ENCODE results near the gene NCMAP.

DNA sequence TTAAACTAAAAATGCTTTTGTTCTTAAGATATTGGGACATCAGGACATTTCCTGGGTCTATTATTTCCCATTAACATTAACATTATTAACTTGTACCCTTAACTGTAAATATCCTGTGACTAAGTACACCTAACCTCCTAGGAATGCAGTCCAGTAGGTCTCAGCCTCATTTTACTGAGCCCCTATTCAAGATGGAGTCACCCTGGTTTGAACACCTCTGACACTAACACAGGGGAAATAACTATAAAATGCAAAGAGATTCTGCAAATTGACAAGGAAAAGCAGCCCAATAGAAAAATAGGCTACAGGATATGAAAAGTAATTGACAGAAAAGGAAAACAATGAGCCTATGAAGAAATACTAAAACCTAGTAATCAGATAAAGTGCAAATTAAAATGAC lies 11.6 kb upstream of the NCMAP start:
- TF ChIP-seq CTCF (IDR thresholded peaks at IDR 0.05 in 8 of 11, conservative IDR thresholded peaks at IDR 0.05 in 3 of 11) (no peak), POLR2A (IDR thresholded peaks at IDR 0.05) (no peak)

Measured in spleen (tissue), 7 donors.